K562 (cell line): Measurements from ENCODE around the gene HEY2. TPM values are rescaled to one million over a fixed set of nuclear protein-coding genes. Genes with fewer than 3 reads are reported as not detected.

Experiments
- CBFA2T2 ChIP-seq: fragments of 450-650 bp; conservative IDR thresholded peaks from 2 replicates; pipeline ENCODE4 v1.6.1; 2017; ENCODE audit warnings: mild to moderate bottlenecking
- GABPB2 ChIP-seq: fragments of 250-450 bp; sonication (Bioruptor Pico); conservative IDR thresholded peaks from 2 replicates; pipeline ENCODE4 v1.5.1; 2021; ENCODE audit warnings: mild to moderate bottlenecking
- HLTF ChIP-seq: fragments of 450-650 bp; IDR thresholded peaks from 2 replicates; pipeline ENCODE4 v1.6.1; 2016
- MEF2A ChIP-seq: IDR thresholded peaks from 2 replicates; pipeline ENCODE4 v1.6.1; 2011; ENCODE audit warnings: low read depth, mild to moderate bottlenecking, low read length, moderate library complexity; ENCODE audit not compliant: control insufficient read depth
- RCOR1 ChIP-seq, 2 experiments: IDR thresholded peaks; 2 replicates each; pipeline ENCODE4 v1.6.1; 2012; ENCODE audit warnings: low read depth in 2 of 2, low read length in 2 of 2, borderline replicate concordance in 1 of 2, improper control_type of control experiment in 1 of 2
- SIN3A ChIP-seq, 2 experiments: fragments of 150-350 bp in 1 of 2; IDR thresholded peaks; 2 replicates each; pipeline ENCODE4 v1.6.1; 2011 to 2016; ENCODE audit warnings: borderline replicate concordance in 2 of 2, low read depth in 2 of 2, low read length in 2 of 2, mild to moderate bottlenecking in 2 of 2, moderate library complexity in 2 of 2; ENCODE audit not compliant: control insufficient read depth in 1 of 2
- U2AF2 ChIP-seq: fragments of 200-400 bp; formaldehyde crosslinking; optimal IDR thresholded peaks from 2 replicates; pipeline ENCODE3; 2017; ENCODE audit warnings: low read depth, mild to moderate bottlenecking, low read length
- ZSCAN32 ChIP-seq: fragments of 450-650 bp; formaldehyde crosslinking; IDR thresholded peaks from 2 replicates; pipeline ENCODE4 v1.4.0; 2020; ENCODE audit warnings: mild to moderate bottlenecking, moderate library complexity
- polyA plus RNA-seq, 8 experiments: library from polyadenylated mRNA; depleted of rRNA in 4 of 8; stranded (reverse) in 5 of 8; unstranded in 3 of 8; fragments of >200 nt; fragmentation: Nextera tagmentation in 2 of 8; fragmentation: Illumina TruSeq in 1 of 8; extraction: Ambion mirVana in 2 of 8; extraction: Trizol in 1 of 8; gene quantifications; 2 replicates each; pipeline versions ENCODE4 v1.2.1 to v1.2.3, GENCODE V29; 2011 to 2014; ENCODE audit warnings: inconsistent platforms in 1 of 8, missing spikeins in 1 of 8
- total RNA-seq, 7 experiments: library from RNA; depleted of rRNA in 6 of 7; stranded (reverse); fragments of >200 nt in 6 of 7; fragmentation: Illumina TruSeq in 2 of 7; extraction: Trizol in 2 of 7; gene quantifications; 2 replicates each; pipeline versions ENCODE4 v1.2.1 to v1.2.3, GENCODE V29; 2011 to 2021; ENCODE audit warnings: low replicate concordance in 1 of 7
- TF ChIP-seq, protein P1 (sequence below): fragments of 450-650 bp; formaldehyde crosslinking; IDR thresholded peaks from 2 replicates; pipeline ENCODE4 v1.4.0; 2020; ENCODE audit warnings: mild to moderate bottlenecking, moderate library complexity
- TF ChIP-seq, protein P2 (sequence below), 3 experiments: fragments of 200-800 bp in 1 of 3; fragments of 250-450 bp in 1 of 3; fragments of 450-650 bp in 1 of 3; sonication (Bioruptor Pico) in 1 of 3; sonication (Bioruptor generic) in 1 of 3; formaldehyde crosslinking in 1 of 3; IDR thresholded peaks; 2 replicates each; pipeline versions ENCODE4 v1.6.1 to v1.8.0; 2016 to 2022; ENCODE audit warnings: mild to moderate bottlenecking in 2 of 3, missing genetic modification characterization in 2 of 3, missing compliant biosample characterization in 1 of 3, moderate library complexity in 1 of 3
- TF ChIP-seq, protein P3 (sequence below), 2 experiments: fragments of 450-650 bp; IDR thresholded peaks; 2 replicates each; pipeline ENCODE4 v1.6.1; 2016; ENCODE audit warnings: mild to moderate bottlenecking in 2 of 2, borderline replicate concordance in 1 of 2, low read depth in 1 of 2, moderate library complexity in 1 of 2

The HEY2 gene
- total and polyA plus RNA-seq, 9 of the 15 experiments (the other 6 are each of a cell fraction or from before 2014, with no cell fraction given), result 0.03 to 0.07 (median 0.06) TPM; not detected in 5

DNA sequence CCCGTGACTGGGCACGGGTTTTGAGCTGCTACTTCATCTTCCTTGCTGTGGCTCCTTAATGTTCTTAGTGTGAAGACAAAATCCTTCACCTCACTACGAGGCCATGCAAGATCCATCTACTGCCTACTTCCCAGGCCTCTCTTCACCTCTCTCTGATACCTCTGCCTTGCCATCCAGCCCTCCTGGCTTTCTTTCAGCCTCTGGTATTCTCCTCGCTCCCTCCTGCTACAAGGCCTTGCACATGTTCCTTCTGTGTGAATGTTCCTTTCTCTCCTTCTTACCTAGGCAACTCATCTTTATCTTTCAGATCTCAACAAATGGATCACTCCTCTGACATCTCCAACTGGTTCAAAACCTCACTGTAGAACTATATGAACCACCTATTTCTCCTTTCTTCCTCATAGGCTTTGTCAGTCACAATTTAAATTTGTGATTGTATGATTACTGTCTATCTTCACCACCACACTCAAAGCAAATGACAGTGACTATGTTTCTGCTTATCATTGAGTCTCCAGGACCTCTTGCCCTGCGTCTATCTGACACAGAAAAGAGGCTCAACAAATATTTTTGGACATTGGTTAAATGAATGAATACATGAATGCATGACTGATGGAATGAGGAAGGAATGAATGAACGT lies 19.8 kb downstream of the HEY2 start (continued):
- TF ChIP-seq, protein P1, sequence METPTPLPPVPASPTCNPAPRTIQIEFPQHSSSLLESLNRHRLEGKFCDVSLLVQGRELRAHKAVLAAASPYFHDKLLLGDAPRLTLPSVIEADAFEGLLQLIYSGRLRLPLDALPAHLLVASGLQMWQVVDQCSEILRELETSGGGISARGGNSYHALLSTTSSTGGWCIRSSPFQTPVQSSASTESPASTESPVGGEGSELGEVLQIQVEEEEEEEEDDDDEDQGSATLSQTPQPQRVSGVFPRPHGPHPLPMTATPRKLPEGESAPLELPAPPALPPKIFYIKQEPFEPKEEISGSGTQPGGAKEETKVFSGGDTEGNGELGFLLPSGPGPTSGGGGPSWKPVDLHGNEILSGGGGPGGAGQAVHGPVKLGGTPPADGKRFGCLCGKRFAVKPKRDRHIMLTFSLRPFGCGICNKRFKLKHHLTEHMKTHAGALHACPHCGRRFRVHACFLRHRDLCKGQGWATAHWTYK, result no peak
- TF ChIP-seq SIN3A (IDR thresholded peaks at IDR 0.05; ENCODE audit: borderline replicate concordance in 2 of 2, control insufficient read depth in 1 of 2, low read depth in 2 of 2, low read length in 2 of 2) (no peak), CBFA2T2 (0 out of 2 replicates have a peak, but pooled peaks have one; percentile 29), U2AF2 (no peak), ZSCAN32 (CRISPR knock-in tag) (no peak), RCOR1 (IDR thresholded peaks at IDR 0.05; ENCODE audit: borderline replicate concordance in 1 of 2, low read depth in 2 of 2, low read length in 2 of 2) (no peak), GABPB2 (CRISPR knock-in tag) (no peak), HLTF (no peak), MEF2A (no peak)
- TF ChIP-seq, protein P2, sequence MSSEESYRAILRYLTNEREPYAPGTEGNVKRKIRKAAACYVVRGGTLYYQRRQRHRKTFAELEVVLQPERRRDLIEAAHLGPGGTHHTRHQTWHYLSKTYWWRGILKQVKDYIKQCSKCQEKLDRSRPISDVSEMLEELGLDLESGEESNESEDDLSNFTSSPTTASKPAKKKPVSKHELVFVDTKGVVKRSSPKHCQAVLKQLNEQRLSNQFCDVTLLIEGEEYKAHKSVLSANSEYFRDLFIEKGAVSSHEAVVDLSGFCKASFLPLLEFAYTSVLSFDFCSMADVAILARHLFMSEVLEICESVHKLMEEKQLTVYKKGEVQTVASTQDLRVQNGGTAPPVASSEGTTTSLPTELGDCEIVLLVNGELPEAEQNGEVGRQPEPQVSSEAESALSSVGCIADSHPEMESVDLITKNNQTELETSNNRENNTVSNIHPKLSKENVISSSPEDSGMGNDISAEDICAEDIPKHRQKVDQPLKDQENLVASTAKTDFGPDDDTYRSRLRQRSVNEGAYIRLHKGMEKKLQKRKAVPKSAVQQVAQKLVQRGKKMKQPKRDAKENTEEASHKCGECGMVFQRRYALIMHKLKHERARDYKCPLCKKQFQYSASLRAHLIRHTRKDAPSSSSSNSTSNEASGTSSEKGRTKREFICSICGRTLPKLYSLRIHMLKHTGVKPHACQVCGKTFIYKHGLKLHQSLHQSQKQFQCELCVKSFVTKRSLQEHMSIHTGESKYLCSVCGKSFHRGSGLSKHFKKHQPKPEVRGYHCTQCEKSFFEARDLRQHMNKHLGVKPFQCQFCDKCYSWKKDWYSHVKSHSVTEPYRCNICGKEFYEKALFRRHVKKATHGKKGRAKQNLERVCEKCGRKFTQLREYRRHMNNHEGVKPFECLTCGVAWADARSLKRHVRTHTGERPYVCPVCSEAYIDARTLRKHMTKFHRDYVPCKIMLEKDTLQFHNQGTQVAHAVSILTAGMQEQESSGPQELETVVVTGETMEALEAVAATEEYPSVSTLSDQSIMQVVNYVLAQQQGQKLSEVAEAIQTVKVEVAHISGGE (CRISPR knock-in tag; IDR thresholded peaks at IDR 0.05), result 0 out of 6 replicates have a peak, but pooled peaks of 1 of the 3 experiments have one; percentile 24
- TF ChIP-seq, protein P3, sequence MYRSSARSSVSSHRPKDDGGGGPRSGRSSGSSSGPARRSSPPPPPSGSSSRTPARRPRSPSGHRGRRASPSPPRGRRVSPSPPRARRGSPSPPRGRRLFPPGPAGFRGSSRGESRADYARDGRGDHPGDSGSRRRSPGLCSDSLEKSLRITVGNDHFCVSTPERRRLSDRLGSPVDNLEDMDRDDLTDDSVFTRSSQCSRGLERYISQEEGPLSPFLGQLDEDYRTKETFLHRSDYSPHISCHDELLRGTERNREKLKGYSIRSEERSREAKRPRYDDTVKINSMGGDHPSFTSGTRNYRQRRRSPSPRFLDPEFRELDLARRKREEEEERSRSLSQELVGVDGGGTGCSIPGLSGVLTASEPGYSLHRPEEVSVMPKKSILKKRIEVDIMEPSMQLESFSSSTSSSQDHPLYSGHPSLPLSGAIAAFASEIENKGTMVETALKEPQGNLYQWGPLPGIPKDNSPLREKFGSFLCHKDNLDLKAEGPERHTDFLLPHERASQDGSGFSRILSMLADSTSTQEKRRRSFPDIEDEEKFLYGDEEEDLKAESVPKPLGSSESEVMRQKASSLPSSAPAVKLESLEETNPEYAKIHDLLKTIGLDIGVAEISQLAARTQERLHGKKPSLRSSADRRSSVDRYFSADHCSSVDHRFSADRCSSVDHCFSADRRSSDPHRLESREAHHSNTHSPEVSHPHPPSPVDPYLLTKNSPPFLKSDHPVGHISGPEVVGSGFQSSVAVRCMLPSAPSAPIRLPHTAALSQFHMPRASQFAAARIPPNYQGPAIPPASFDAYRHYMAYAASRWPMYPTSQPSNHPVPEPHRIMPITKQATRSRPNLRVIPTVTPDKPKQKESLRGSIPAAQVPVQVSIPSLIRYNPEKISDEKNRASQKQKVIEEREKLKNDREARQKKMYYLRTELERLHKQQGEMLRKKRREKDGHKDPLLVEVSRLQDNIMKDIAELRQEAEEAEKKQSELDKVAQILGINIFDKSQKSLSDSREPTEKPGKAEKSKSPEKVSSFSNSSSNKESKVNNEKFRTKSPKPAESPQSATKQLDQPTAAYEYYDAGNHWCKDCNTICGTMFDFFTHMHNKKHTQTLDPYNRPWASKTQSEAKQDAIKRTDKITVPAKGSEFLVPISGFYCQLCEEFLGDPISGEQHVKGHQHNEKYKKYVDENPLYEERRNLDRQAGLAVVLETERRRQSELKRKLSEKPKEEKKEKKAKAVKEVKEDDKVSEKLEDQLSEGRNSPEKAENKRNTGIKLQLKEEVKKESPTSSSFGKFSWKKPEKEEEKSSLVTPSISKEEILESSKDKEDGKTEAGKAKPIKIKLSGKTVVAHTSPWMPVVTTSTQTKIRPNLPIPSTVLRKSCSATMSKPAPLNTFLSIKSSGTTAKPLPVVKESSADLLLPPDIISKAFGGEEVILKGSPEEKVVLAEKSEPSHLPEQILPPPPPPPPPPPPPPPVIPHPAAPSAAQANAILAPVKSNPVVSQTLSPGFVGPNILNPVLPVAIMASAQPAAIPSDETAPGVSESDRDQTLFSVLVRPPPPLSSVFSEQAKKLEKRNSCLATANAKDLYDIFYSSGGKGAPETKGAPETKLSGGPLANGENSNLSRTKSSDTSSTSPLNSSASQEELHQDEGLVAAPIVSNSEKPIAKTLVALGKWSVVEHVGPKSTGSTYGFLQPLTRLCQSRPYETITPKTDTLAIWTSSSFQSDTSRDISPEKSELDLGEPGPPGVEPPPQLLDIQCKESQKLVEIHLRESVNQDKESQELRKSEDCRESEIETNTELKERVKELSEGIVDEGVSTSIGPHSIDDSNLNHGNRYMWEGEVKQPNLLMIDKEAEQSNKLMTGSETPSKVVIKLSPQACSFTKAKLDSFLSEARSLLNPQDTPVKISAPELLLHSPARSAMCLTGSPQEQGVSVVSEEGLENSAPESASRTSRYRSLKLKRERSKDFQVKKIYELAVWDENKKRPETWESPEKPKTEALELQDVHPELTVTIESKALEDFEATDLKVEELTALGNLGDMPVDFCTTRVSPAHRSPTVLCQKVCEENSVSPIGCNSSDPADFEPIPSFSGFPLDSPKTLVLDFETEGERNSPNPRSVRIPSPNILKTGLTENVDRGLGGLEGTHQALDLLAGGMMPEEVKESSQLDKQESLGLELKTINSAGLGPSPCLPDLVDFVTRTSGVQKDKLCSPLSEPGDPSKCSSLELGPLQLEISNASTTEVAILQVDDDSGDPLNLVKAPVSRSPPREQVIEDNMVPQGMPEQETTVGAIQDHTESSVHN (IDR thresholded peaks at IDR 0.05; ENCODE audit: borderline replicate concordance in 1 of 2, low read depth in 1 of 2), result 0 out of 4 replicates have a peak, but pooled peaks of 1 of the 2 experiments have one; percentile 76
